Ishikawa (cell line): ENCODE results near the gene OPN5.

Experiments
- CEBPB ChIP-seq: IDR thresholded peaks from 2 replicates; pipeline ENCODE4 v1.6.1; 2012
- CREB1 ChIP-seq: IDR thresholded peaks from 2 replicates; pipeline ENCODE4 v1.6.1; 2012; ENCODE audit warnings: low read depth
- RAD21 ChIP-seq: IDR thresholded peaks from 2 replicates; pipeline ENCODE4 v1.6.1; 2012; ENCODE audit warnings: low read depth
- TAF1 ChIP-seq: IDR thresholded peaks from 2 replicates; pipeline ENCODE4 v1.6.1; 2012; ENCODE audit warnings: low read depth, mild to moderate bottlenecking
- TF ChIP-seq, protein P1 (sequence below): IDR thresholded peaks from 2 replicates; pipeline ENCODE4 v1.6.1; 2012

DNA sequence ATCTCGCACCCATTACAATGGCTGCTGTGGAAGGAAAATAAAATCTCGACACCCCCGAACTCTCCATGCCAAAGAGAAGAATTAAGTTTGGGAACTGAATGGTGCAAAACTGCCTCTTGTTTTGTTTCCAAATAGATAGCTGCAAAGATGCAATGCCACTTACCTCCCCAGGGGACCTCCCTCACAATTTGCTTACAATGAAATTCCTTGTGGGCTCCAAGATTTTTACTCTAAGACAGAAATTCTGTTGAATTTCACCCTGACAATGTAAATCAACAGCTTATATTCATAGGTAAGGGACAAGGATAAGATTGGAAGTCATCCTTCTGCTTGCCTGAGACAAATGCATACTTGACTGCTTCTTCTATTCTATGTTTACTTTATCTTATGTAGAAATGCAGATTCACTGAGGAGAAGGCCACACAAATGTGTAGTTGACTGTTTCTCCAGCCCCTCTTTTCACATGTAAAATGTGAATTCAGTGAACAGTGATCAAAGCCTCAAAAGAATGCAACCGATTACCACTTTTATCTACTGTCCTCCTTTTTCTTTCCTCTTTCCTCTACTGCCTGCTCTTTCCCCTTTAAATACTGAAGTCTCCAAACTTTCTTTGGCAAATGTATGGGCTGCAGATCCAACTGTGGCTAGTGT is 46.9 kb upstream of the OPN5 start:
- TF ChIP-seq CREB1 (no peak), RAD21 (no peak), CEBPB (no peak), TAF1 (no peak)
- TF ChIP-seq, protein P1, sequence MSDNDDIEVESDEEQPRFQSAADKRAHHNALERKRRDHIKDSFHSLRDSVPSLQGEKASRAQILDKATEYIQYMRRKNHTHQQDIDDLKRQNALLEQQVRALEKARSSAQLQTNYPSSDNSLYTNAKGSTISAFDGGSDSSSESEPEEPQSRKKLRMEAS: no peak
